GM21526 (cell line): ENCODE measurements around the gene SP100.
A peak's percentile ranks its signal among the peaks of the same experiment; 100 is the strongest.
"Not testable (repeated sequence)": the region's sequence is repeated elsewhere in the genome, so short reads cannot be mapped to it uniquely, and the experiment has no call there.

Experiments used
- ATAC-seq: cut with Tn5 transposase; IDR thresholded peaks from one replicate; pipeline ENCODE4 v1.9.1; 2021; ENCODE audit warnings: moderate library complexity; ENCODE audit not compliant: unreplicated experiment, low FRiP score

Gene SP100

DNA sequence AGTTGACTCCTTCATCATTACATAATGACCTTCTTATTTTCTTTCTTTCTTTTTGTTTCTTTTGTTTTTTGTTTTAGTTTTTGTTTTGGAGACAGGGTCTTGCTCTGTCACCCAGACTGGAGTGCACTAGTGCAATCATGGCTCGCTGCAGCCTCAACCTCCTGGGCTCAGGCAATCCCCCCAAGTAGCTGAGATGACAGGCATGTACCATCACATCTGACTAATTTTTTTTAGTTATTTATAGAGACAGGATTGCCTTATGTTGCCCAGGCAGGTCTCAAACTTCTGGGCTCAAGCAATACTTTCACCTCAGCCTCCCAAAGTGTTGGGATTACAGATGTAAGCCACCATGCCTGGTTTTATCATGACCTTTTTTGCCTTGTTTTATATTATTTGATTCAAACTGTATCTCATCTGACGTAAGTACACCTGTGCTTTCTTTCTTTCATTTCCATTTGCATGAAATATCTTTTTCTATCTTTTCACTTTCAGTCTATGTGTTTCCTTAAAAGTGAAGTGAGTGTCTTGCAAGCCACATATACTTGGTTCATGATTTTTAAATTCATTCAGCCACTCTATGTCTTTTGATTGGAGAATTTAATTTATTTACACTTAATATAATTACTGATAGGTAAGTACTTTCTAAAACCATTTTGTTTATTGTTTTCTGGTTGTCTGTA lies 39.1 kb downstream of the SP100 start:
- ATAC-seq, result no peak

DNA sequence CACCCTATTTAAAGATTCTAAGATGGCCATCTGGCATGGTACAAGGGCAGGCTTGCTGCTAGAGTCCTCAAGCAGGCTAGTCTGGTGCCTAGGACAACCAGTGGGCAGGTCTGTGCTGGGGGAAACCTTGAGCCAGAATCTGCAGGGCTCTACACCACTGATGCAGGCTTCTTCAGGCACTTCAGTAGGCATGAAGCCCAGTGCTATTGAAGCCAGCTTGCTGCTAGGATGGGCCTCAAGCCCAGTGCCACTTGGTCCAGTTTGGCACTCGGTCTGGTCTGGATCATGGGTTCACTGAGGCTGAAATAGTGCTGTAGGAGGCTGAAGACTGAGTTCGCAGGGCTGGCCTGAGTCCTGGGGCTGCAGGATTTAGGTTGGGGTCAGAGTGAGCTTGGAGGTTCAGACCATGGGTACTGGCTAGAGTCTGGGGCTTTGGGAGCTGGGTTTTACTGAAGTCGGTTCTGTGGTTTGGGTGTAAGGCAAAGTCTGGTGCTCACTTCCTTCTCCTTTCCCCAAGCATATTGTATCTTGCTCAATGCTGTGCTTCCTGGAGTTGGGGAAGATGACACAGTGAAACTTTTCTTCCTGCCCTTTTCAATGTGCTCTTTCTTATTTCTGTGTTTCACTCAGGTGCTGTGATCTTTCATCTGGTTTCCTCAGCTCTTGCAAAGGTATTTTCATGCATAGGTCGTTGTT lies 41.2 kb downstream of the SP100 start:
- ATAC-seq, result no peak

DNA sequence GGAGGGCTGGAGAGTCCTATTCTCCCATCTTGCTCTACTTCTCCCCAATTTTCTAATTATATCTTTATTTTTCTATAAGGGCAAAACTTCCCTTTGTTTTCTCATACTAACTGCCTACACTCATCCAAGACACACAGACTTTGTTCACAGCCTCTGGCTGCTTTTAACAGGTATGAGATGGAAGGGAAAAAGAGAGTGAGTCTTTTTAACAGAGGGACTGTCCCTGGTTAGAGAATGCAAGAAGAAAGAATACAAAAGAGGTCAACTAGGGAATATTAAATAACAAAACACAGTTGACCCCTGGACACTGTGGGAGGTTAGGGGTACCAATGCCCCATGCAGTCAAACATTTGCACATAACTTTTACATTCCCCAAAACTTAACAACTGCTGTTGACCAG lies 41.8 kb downstream of the SP100 start:
- ATAC-seq, result no peak

DNA sequence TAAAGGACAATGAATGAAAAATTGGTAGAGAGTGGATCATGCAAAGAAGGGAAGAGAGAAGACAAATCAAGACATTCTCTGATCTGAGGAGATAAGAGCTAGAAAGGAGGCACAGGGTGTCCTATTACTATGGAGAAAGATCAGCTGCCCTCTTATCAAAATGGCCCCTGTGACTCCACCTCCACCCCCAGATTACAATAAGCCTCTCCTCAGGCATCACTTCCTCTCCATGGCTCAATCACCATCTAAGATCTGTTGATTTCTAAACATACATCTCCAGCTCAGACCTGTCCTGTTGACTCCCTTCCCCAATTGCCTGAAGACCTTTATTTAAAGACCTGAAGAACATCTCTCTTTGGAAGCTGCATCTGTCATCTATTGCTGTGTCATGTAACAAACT lies 43.2 kb downstream of the SP100 start:
- no peak for ATAC-seq

- ATAC-seq, result peak; percentile 60
Observed at GRCh38 chr2:230471074-230471473, 55.1 kb downstream of the SP100 start.

- ATAC-seq, result no peak
Observed at GRCh38 chr2:230472621-230473018, 56.6 kb downstream of the SP100 start.

GRCh38 chr2:230473378-230473777 lies 57.4 kb downstream of the SP100 start:
- ATAC-seq, result no peak

GRCh38 chr2:230475143-230475542 lies 59.1 kb downstream of the SP100 start:
- ATAC-seq, result no peak

DNA sequence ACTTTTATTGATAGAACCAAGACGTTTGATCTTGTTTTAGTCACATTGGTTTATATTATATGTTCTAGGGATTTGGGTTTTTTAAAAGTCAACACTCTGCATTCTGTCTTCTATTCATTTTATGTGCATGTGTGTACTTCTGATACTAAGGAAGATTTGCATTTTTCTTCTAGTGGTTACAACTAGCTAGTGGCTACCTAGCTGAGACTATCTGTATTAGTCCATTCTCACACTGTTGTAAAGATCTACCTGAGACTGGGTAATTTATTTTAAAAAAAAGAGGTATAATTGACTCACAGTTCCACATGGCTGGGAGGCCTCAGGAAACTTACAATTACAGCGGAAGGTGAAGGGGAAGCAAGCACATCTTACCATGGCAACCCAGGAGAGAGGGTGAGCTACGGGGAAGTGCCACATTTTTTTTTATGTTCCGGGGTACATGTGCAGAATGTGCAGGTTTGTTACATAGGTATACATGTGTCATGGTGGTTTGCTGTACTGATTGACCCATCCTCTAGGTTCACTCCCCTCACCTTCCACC lies 69.9 kb downstream of the SP100 start:
- ATAC-seq, result no peak

DNA sequence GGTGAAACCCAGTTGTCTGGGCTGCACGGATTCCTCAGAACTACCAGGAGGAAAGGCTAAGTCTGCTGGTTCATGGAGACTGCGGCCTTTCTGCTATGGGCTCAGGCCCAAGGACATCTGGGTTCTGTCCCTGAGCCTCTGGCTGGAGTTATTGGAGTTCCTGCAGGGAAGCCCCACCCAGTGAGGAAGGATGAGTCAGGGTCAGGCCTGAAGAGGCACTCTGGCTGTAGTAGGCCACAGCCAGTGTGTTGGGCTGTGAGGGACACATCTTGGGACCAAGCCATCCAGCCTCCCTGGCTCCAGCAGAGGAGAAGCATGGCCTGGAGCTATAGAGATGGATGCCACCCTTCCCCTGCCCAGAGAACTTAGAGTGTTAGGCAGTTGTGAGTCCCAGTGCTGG lies 75.2 kb downstream of the SP100 start:
- not testable (repeated sequence) for ATAC-seq

DNA sequence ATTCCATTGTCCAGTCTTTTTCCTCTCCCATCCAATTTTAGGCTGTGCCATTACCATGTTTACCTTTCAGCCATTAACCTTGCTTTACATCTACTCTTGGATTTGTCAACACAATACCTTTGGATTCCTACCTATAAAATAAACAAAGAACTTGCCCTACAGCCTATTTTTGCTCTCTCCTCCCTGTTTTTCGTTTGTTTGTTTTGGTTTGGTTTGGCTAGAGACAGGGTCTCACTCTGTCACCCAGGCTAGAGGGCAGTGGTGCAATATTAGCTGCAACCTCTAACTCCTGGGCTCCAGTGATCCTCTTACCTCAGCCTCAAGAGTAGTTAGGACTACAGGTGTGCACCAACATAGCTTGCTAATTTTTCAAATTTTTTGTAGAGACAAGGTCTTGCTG lies 76.1 kb downstream of the SP100 start:
- ATAC-seq, result no peak

DNA sequence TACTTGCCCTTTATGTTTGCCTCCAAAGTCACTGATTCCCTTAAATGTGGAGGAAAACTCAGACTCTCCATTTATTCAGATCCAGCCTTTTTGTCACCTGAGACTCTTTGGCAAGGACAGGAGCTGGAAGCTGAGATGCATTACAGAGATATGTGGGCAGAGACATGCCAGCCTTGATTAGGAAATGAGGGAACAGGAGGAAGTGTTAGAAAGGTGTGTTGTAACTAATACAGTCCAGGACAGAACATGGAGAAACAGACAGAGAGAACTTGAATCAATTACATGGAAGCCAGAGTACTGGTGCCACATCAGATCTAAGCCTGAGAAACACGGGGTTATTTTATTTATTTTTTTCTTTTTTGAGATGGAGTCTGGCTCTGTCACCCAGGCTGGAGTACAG lies 79.0 kb downstream of the SP100 start:
- no peak for ATAC-seq

GRCh38 chr2:230496891-230497290 lies 80.9 kb downstream of the SP100 start:
- ATAC-seq, result peak; percentile 64

GRCh38 chr2:230498506-230499107 lies 82.6 kb downstream of the SP100 start:
- ATAC-seq, result no peak

GRCh38 chr2:230502593-230502992 lies 86.6 kb downstream of the SP100 start:
- no peak for ATAC-seq

GRCh38 chr2:230503798-230504197 lies 87.8 kb downstream of the SP100 start:
- ATAC-seq, result no peak

DNA sequence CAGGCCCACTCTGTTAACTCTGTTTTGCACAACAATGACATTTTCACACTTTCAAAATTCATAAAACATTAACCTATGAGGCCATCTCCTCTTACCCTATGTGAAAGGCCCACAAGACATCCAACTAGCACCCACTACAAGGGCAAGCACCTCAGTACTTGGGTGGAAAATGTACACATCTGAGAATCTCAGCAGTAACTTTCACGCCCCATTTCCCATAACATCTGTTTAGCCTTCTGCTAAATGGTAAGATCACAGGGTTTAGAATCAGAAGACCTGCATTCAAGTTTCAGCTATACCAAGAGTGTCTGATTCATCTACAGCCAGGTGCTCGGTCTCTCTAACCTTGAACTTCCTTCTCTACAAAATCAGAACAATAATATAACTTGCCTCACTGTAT lies 89.2 kb downstream of the SP100 start:
- peak; percentile 69 for ATAC-seq

DNA sequence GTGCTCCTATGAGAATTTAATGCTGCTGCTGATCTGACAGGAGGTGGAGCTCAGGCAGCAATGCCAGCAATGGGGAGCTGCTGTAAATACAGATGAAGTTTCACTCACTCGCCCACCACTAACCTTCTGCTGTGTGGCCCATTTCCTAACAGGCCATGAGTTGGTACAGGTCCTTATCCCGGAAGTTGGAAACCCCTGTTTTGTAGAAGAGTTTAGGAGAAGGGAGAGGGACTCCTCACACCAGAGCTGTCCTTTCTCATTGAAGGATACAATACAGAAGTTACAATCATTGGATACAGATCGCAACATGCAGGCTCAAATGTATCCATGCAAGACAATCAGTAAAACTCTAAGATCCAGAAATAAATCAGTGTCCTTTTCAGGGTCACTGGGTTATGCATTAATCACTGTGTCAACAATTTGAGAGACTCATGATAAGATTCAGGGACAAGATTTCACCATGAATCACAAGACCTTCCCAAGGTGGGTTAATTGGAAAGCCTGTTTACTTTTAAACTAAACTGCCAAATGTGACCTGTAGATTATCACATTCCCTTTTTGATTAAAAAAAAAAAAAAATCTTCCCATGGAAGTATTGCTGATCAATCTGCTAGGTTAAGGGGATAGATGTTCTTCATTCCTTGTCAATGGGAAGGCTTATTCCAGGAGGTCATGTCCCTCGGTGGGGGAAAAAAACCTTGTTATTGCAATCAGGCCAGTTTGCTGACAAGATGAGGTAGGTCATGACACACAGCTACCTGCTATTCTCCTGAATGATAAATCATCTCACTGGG lies 97.2 kb downstream of the SP100 start:
- no peak for ATAC-seq

- no peak for ATAC-seq
Observed at GRCh38 chr2:230520061-230520874, 104.3 kb downstream of the SP100 start.

GRCh38 chr2:230520875-230521155 lies 104.8 kb downstream of the SP100 start:
- no peak for ATAC-seq
